ENCODE data around the gene MICAL3. TPM values are rescaled to one million over a fixed set of nuclear protein-coding genes. Genes with fewer than 3 reads are reported as not detected.
"Not testable (repeated sequence)": the region's sequence is repeated elsewhere in the genome, so short reads cannot be mapped to it uniquely, and the experiment has no call there.

MICAL3 gene
- total and polyA plus RNA-seq, 2 experiments from 2014 or later: 6.1 to 25.1 TPM

DNA sequence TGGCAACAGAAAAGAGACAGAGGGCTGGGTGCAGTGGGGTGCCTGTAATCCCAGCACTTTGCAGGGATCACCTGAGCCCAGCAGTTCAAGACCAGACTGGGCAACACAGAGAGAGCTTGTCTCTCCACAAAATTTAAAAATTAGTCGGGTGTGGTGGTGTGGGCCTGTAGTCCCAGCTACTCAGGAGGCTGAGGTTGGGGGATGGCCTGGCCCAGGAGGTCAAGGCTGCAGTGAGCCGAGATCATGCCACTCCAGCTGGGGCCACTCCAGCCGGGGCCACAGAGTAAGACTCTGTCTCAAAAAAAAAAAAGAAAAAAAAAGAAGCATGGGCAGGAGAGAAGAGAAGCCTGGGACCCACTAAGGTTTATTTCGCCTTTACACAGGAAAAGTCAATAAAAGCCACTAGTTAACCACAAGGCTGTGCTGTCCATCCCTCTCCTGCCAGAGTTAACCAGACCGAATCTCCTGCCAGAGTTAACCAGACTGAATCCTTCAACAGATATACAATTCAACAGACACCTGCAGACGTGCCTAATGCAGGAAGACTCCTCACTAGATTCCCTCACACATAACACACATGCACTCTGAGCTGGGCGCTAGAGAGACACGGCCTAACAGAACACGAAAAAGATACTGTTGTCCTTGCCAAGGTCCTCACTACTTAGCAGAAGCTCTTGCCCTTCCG, 29.8 kb downstream of the MICAL3 start:
- Histone ChIP-seq H3K27me3 (replicated peaks; ENCODE audit: insufficient read depth) (no peaks in the 10 kb centered on the region), H3K4me3 (no peak overlapping the region), H2AFZ (no peak overlapping the region), H3K36me3 (ENCODE audit: low read depth) (no peaks in the 10 kb centered on the region), H3K4me1 (ENCODE audit: insufficient read depth) (peaks cover 14% of the 10 kb centered on the region), H3K79me2 (ENCODE audit: insufficient read depth) (peaks cover 99% of the 10 kb centered on the region), H3K9me3 (ENCODE audit: low read depth) (no peaks in the 10 kb centered on the region), H3K4me2 (ENCODE audit: unreplicated experiment) (no peak overlapping the region), H3K9me2 (ENCODE audit: insufficient read depth) (no peaks in the 10 kb centered on the region), H3K27ac (no peak overlapping the region), H3F3A (ENCODE audit: insufficient read depth) (peaks cover 10% of the 10 kb centered on the region; the same call in 1 of the 2 replicates), H3K9ac (no peak overlapping the region), H4K20me1 (ENCODE audit: insufficient read depth) (no peaks in the 10 kb centered on the region; the same call in 1 of the 2 replicates)
- TF ChIP-seq EZH2 (IDR thresholded peaks at IDR 0.05; ENCODE audit: insufficient read depth, poor library complexity, severe bottlenecking): no peak
- TF ChIP-seq EZH2phosphoT487 (IDR thresholded peaks at IDR 0.05; ENCODE audit: insufficient read depth, low read depth): no peak
- DNase-seq: no peak
- in situ Hi-C loops (cut with MboI): no loop called here
- 96% methylated on average over 10 of the region's 10 CpGs for WGBS, 2 experiments (ENCODE audit: low coverage in 1 of 2, low lambda C conversion rate in 2 of 2, missing lambda C conversion rate in 2 of 2)

DNA sequence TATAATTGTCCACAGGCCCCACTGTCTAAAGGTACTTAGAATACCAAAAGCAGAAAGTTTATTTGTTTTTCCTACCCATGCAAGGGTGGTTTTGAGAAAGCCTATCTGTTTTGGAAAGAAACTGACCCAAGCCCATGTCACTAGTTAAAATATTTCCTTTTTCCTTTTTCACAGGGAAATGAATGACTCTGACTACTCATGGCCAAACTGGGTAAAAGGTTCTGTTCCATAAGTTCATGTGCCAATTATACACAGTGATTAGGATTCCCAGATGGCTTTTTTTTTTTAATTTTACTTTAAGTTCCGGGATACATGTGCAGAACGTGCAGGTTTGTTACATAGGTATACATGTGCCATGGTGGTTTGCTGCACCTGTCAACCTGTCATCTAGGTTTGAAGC, 31.4 kb downstream of the MICAL3 start:
- Histone ChIP-seq H3K4me1 (ENCODE audit: insufficient read depth) (peaks cover 18% of the 10 kb centered on the region), H3K79me2 (ENCODE audit: insufficient read depth) (peaks cover 100% of the 10 kb centered on the region)
- in situ Hi-C loops (cut with MboI); H2AFZ ChIP-seq; H4K20me1 ChIP-seq (ENCODE audit: insufficient read depth); H3K4me2 ChIP-seq (ENCODE audit: unreplicated experiment); H3K9me2 ChIP-seq (ENCODE audit: insufficient read depth); H3K27me3 ChIP-seq (replicated peaks; ENCODE audit: insufficient read depth); H3K9ac ChIP-seq; DNase-seq; H3K27ac ChIP-seq; H3K9me3 ChIP-seq (ENCODE audit: low read depth); H3K4me3 ChIP-seq; H3F3A ChIP-seq (ENCODE audit: insufficient read depth); H3K36me3 ChIP-seq (ENCODE audit: low read depth): not testable (repeated sequence)
- WGBS, 2 experiments (ENCODE audit: low coverage in 1 of 2, low lambda C conversion rate in 2 of 2, missing lambda C conversion rate in 2 of 2): 78 to 93% methylated on average over 2 of the region's 2 CpGs

GRCh38 chr22:17991992-17992391, 32.4 kb downstream of the MICAL3 start:
- 96 to 98% methylated on average over 4 of the region's 4 CpGs for WGBS, 2 experiments (ENCODE audit: low coverage in 1 of 2, low lambda C conversion rate in 2 of 2, missing lambda C conversion rate in 2 of 2)
- H4K20me1 ChIP-seq (ENCODE audit: insufficient read depth); H3F3A ChIP-seq (ENCODE audit: insufficient read depth); H3K4me2 ChIP-seq (ENCODE audit: unreplicated experiment); H2AFZ ChIP-seq; H3K9me2 ChIP-seq (ENCODE audit: insufficient read depth); H3K9ac ChIP-seq; H3K27ac ChIP-seq; in situ Hi-C loops (cut with MboI); H3K36me3 ChIP-seq (ENCODE audit: low read depth); DNase-seq; H3K4me3 ChIP-seq; H3K9me3 ChIP-seq (ENCODE audit: low read depth); H3K27me3 ChIP-seq (replicated peaks; ENCODE audit: insufficient read depth): not testable (repeated sequence)
- H3K4me1 ChIP-seq (ENCODE audit: insufficient read depth): peaks cover 10% of the 10 kb centered on the region
- peaks cover 100% of the 10 kb centered on the region for H3K79me2 ChIP-seq (ENCODE audit: insufficient read depth)

DNA sequence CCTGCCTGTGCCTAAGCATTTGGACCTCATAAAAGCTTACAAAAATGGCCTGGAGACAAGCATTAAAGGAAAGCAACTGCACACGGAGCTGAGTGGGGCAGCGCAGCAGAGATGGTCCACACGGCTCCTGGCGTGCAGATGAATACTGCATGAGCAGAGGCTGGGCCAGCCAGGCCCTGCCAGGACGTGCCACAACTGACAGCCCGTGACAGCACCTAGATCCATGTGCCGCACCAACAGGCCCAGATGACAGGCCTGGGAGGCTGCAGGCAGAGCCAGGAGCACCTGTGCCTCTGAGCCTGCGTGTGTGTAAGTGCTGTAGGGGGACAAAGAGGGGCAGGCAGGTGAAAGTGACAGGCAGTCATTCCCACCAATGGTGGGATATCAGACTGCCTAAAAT, 33.4 kb downstream of the MICAL3 start:
- DNase-seq: no peak
- no peaks in the 10 kb centered on the region for H3K9me2 ChIP-seq (ENCODE audit: insufficient read depth)
- peaks cover 100% of the 10 kb centered on the region for H3K79me2 ChIP-seq (ENCODE audit: insufficient read depth)
- in situ Hi-C loops (cut with MboI): no loop called here
- WGBS, 2 experiments (ENCODE audit: low coverage in 1 of 2, low lambda C conversion rate in 2 of 2, missing lambda C conversion rate in 2 of 2): 86 to 89% methylated on average over 8 of the region's 8 CpGs
- H3K36me3 ChIP-seq (ENCODE audit: low read depth): no peaks in the 10 kb centered on the region
- H3F3A ChIP-seq (ENCODE audit: insufficient read depth): peaks cover 17% of the 10 kb centered on the region
- no peak overlapping the region for H3K9ac ChIP-seq
- H3K4me1 ChIP-seq (ENCODE audit: insufficient read depth): peaks cover 21% of the 10 kb centered on the region
- H4K20me1 ChIP-seq (ENCODE audit: insufficient read depth): no peaks in the 10 kb centered on the region; the same call in 1 of the 2 replicates
- no peak overlapping the region for H3K4me2 ChIP-seq (ENCODE audit: unreplicated experiment)
- no peaks in the 10 kb centered on the region for H3K27me3 ChIP-seq (replicated peaks; ENCODE audit: insufficient read depth)
- H3K9me3 ChIP-seq (ENCODE audit: low read depth): no peaks in the 10 kb centered on the region
- no peak overlapping the region for H3K27ac ChIP-seq
- no peak overlapping the region for H2AFZ ChIP-seq
- no peak overlapping the region for H3K4me3 ChIP-seq
- TF ChIP-seq EZH2 (IDR thresholded peaks at IDR 0.05; ENCODE audit: insufficient read depth, poor library complexity, severe bottlenecking) (no peak), EZH2phosphoT487 (IDR thresholded peaks at IDR 0.05; ENCODE audit: insufficient read depth, low read depth) (no peak)

DNA sequence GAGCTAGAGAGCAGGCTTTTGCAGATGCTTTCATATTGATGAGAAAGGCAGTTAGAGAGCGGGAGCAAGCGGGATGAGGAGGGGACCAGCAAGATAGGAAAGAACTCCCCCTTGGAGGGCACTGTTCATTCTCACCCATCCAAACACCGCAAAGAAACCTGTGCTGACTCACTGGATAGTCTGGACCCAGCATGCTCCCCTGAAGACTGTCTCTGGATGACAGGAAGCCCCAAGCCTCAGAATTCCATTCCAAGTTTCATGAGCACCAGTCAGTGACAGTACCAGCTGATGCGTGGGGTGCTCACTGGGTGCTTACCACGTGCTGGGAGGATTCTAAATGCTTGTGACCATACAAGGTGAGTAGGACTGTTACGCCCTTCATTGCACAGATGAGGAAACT, 34.2 kb downstream of the MICAL3 start:
- H3F3A ChIP-seq (ENCODE audit: insufficient read depth): peaks cover 19% of the 10 kb centered on the region
- H3K27me3 ChIP-seq (replicated peaks; ENCODE audit: insufficient read depth): no peaks in the 10 kb centered on the region
- DNase-seq: no peak
- no peak overlapping the region for H3K27ac ChIP-seq
- peaks cover 23% of the 10 kb centered on the region for H3K4me1 ChIP-seq (ENCODE audit: insufficient read depth)
- no peak overlapping the region for H3K4me2 ChIP-seq (ENCODE audit: unreplicated experiment)
- H4K20me1 ChIP-seq (ENCODE audit: insufficient read depth): no peaks in the 10 kb centered on the region; the same call in 1 of the 2 replicates
- H2AFZ ChIP-seq: no peak overlapping the region
- no peaks in the 10 kb centered on the region for H3K9me2 ChIP-seq (ENCODE audit: insufficient read depth)
- no peak for TF ChIP-seq EZH2 (IDR thresholded peaks at IDR 0.05; ENCODE audit: insufficient read depth, poor library complexity, severe bottlenecking)
- TF ChIP-seq EZH2phosphoT487 (IDR thresholded peaks at IDR 0.05; ENCODE audit: insufficient read depth, low read depth): no peak
- no peaks in the 10 kb centered on the region for H3K9me3 ChIP-seq (ENCODE audit: low read depth)
- H3K4me3 ChIP-seq: no peak overlapping the region
- WGBS, 2 experiments (ENCODE audit: low coverage in 1 of 2, low lambda C conversion rate in 2 of 2, missing lambda C conversion rate in 2 of 2): 72 to 77% methylated on average over 6 of the region's 6 CpGs
- no peak overlapping the region for H3K9ac ChIP-seq
- no peaks in the 10 kb centered on the region for H3K36me3 ChIP-seq (ENCODE audit: low read depth)
- peaks cover 100% of the 10 kb centered on the region for H3K79me2 ChIP-seq (ENCODE audit: insufficient read depth)
- in situ Hi-C loops (cut with MboI): no loop called here

All from GM23248 (cell line).